Measurements from ENCODE around the gene MLLT10. TPM values are rescaled to one million over a fixed set of nuclear protein-coding genes. Genes with fewer than 3 reads are reported as not detected.

MLLT10 gene
- total RNA-seq, 2 donors from 2014 or later = 55.8 to 62.9 TPM

DNA sequence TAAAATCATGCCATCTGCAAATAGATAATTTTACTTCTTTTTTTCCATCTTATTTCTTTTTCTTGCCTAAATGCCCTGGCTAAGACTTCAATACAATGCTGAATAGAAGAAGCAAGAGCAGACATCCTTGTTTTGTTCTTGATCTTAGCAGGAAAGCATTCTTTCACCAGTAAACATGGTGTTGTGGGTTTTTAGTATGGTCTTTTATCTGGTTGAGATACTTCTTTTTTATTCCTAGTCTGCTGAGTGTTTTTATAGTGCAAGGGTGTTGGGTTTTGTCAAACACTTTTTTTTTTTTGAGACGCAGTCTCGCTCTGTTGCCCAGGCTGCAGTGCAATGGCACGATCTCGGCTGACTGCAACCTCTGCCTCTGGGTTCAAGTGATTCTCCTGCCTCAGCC lies 237.2 kb downstream of the MLLT10 start:
- H3K4me3 Mint-ChIP-seq = no peak overlapping the region
- 90 to 99% methylated on average over 4 of the region's 4 CpGs for WGBS, 2 experiments (ENCODE audit: insufficient coverage in 1 of 2, insufficient read length in 1 of 2)

DNA sequence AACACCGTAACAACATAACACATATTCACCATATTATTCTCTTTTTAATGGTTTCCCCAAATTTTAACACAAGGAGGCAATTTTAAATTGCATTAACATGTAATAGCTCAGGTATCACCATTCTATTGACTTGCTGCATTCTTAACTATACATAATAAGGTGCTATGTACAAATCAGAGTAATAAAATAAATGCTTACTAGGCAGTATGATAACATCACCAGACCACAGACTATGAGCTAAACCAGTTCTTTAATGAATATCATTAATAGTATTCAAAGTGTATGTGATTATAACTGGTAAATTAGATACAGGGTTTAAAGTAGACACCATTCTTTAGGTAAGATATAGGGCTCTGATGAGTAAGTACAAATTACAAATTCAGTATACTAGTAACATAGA lies 242.9 kb downstream of the MLLT10 start:
- Mint-ChIP-seq H3K36me3 (ENCODE audit: low read depth) (peaks cover 35% of the 10 kb centered on the region), H3K9me3 (peaks cover 27% of the 10 kb centered on the region), H3K4me1 (no peaks in the 10 kb centered on the region), H3K4me3 (no peak overlapping the region), H3K27me3 (ENCODE audit: insufficient read depth) (no peaks in the 10 kb centered on the region), H3K27ac (no peak overlapping the region)
- TF ChIP-seq, protein P1, sequence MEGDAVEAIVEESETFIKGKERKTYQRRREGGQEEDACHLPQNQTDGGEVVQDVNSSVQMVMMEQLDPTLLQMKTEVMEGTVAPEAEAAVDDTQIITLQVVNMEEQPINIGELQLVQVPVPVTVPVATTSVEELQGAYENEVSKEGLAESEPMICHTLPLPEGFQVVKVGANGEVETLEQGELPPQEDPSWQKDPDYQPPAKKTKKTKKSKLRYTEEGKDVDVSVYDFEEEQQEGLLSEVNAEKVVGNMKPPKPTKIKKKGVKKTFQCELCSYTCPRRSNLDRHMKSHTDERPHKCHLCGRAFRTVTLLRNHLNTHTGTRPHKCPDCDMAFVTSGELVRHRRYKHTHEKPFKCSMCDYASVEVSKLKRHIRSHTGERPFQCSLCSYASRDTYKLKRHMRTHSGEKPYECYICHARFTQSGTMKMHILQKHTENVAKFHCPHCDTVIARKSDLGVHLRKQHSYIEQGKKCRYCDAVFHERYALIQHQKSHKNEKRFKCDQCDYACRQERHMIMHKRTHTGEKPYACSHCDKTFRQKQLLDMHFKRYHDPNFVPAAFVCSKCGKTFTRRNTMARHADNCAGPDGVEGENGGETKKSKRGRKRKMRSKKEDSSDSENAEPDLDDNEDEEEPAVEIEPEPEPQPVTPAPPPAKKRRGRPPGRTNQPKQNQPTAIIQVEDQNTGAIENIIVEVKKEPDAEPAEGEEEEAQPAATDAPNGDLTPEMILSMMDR (conservative IDR thresholded peaks at IDR 0.05) = no peak
- H3K36me3 ChIP-seq (ENCODE audit: control insufficient read depth, insufficient read depth, low read length) = peaks cover 2% of the 10 kb centered on the region
- no peaks in the 10 kb centered on the region for H3K27me3 ChIP-seq (ENCODE audit: control insufficient read depth, insufficient read depth, low read length, poor library complexity, severe bottlenecking)
- no peak overlapping the region for H3K4me3 ChIP-seq (ENCODE audit: low read length)
- 88 to 95% methylated on average over 1 of the region's 1 CpG for WGBS, 2 experiments (ENCODE audit: insufficient coverage in 1 of 2, insufficient read length in 1 of 2)
- no peak overlapping the region for H3K27ac ChIP-seq (ENCODE audit: low read depth, low read length)
- no peak overlapping the region for H3K9ac ChIP-seq (ENCODE audit: extremely low read depth, low read length, poor library complexity, severe bottlenecking)
- no peaks in the 10 kb centered on the region for H3K4me1 ChIP-seq (ENCODE audit: control insufficient read depth, insufficient read depth, low read length)
- peaks cover 22% of the 10 kb centered on the region for H3K9me3 ChIP-seq (ENCODE audit: control insufficient read depth, low read length)
- no peak for DNase-seq

More for the DNA sequence above, 237.2 kb downstream of the MLLT10 start:
- Histone ChIP-seq H3K27ac (ENCODE audit: low read depth, low read length) (no peak overlapping the region), H3K4me3 (ENCODE audit: low read length) (no peak overlapping the region), H3K9me3 (ENCODE audit: control insufficient read depth, low read length) (peaks cover 11% of the 10 kb centered on the region), H3K27me3 (ENCODE audit: control insufficient read depth, insufficient read depth, low read length, poor library complexity, severe bottlenecking) (no peaks in the 10 kb centered on the region), H3K9ac (ENCODE audit: extremely low read depth, low read length, poor library complexity, severe bottlenecking) (no peak overlapping the region), H3K4me1 (ENCODE audit: control insufficient read depth, insufficient read depth, low read length) (no peaks in the 10 kb centered on the region), H3K36me3 (ENCODE audit: control insufficient read depth, insufficient read depth, low read length) (peaks cover 3% of the 10 kb centered on the region)
- Mint-ChIP-seq H3K36me3 (ENCODE audit: low read depth) (peaks cover 8% of the 10 kb centered on the region), H3K9me3 (peaks cover 2% of the 10 kb centered on the region), H3K27ac (no peak overlapping the region), H3K27me3 (ENCODE audit: insufficient read depth) (no peaks in the 10 kb centered on the region), H3K4me1 (no peaks in the 10 kb centered on the region)
- no peak for DNase-seq
- TF ChIP-seq, protein P1 (conservative IDR thresholded peaks at IDR 0.05) = no peak

DNA sequence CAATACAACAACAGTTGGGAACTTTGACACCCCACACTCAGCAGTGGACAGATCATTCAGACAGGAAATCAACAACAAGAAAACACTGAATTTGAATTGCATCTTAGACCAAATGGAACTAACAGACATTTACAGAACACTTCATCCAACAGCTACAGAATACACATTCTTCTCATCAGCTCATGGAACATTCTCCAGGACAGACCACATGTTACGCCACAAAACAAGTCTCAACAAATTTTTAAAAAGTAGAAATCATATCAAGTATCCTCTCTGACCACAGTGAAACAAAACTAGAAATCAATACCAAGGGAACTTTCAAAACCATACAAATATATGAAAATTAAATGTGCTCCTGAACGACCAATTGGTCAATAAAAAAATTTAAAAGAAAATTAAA lies 257.2 kb downstream of the MLLT10 start:
- Histone ChIP-seq H3K27me3 (ENCODE audit: control insufficient read depth, insufficient read depth, low read length, poor library complexity, severe bottlenecking) (no peaks in the 10 kb centered on the region), H3K4me1 (ENCODE audit: control insufficient read depth, insufficient read depth, low read length) (no peaks in the 10 kb centered on the region), H3K4me3 (ENCODE audit: low read length) (no peak overlapping the region), H3K9me3 (ENCODE audit: control insufficient read depth, low read length) (peaks cover 6% of the 10 kb centered on the region), H3K9ac (ENCODE audit: extremely low read depth, low read length, poor library complexity, severe bottlenecking) (no peak overlapping the region), H3K36me3 (ENCODE audit: control insufficient read depth, insufficient read depth, low read length) (peaks cover under 1% of the 10 kb centered on the region), H3K27ac (ENCODE audit: low read depth, low read length) (no peak overlapping the region)
- no peak overlapping the region for H3K4me3 Mint-ChIP-seq
- no peak for DNase-seq
- peaks cover 4% of the 10 kb centered on the region for H3K4me1 Mint-ChIP-seq
- WGBS, 2 experiments (ENCODE audit: insufficient coverage in 1 of 2, insufficient read length in 1 of 2) = 88 to 97% methylated on average over 1 to 2 of the region's 2 CpGs
- H3K27ac Mint-ChIP-seq = no peak overlapping the region
- no peaks in the 10 kb centered on the region for H3K27me3 Mint-ChIP-seq (ENCODE audit: insufficient read depth)
- TF ChIP-seq, protein P1 (conservative IDR thresholded peaks at IDR 0.05) = no peak
- H3K9me3 Mint-ChIP-seq = no peaks in the 10 kb centered on the region
- H3K36me3 Mint-ChIP-seq (ENCODE audit: low read depth) = peaks cover 12% of the 10 kb centered on the region

Small RNA genes lying within 50 kb of the gene (microRNA-seq; reads per million reads assigned to microRNA genes)
- 1.8 reads per million, percentile 7 among the genes with 10 or more reads in this experiment for gene MIR1915 (ENCODE audit: borderline microRNAs expressed)

Other genes with a start within 250 kb of the MLLT10 start
- gene SKIDA1, start 8.6 kb upstream of the MLLT10 start, total RNA-seq = 10 to 100 TPM in 1 of 2 donors, 1 to 10 TPM in 1; 6.4 to 12.0 TPM